IPS-18a (cell line): ENCODE measurements around the gene NR2F1-AS1.
A peak's percentile ranks its signal among the peaks of the same experiment; 100 is the strongest.

Experiments
- H3K27ac ChIP-seq: one replicate; pipeline ENCODE4 v1.5.1; 2013; ENCODE audit warnings: low read length
- H3K27me3 ChIP-seq: one replicate; pipeline ENCODE4 v1.6.1; 2013; ENCODE audit warnings: mild to moderate bottlenecking, low read length; ENCODE audit not compliant: control insufficient read depth, insufficient read depth
- H3K36me3 ChIP-seq: one replicate; pipeline ENCODE4 v1.6.1; 2013; ENCODE audit warnings: low read depth, low read length; ENCODE audit not compliant: control insufficient read depth
- H3K4me1 ChIP-seq: one replicate; pipeline ENCODE4 v1.6.1; 2013; ENCODE audit warnings: low read depth, low read length; ENCODE audit not compliant: control insufficient read depth
- H3K4me3 ChIP-seq: one replicate; pipeline ENCODE4 v1.5.1; 2013; ENCODE audit warnings: low read length
- H3K9ac ChIP-seq: one replicate; pipeline ENCODE4 v1.6.1; 2013; ENCODE audit warnings: mild to moderate bottlenecking, low read length, moderate library complexity
- H3K9me3 ChIP-seq: one replicate; pipeline ENCODE4 v1.6.1; 2013; ENCODE audit warnings: low read depth, low read length; ENCODE audit not compliant: control insufficient read depth

The NR2F1-AS1 gene

GRCh38 chr5:93585041-93585766 is 4.2 kb upstream of the NR2F1-AS1 start:
- H3K4me3 ChIP-seq: peak overlapping the region; percentile 43
- H3K9ac ChIP-seq: no peak overlapping the region
- H3K27me3 ChIP-seq: peaks cover 90% of the 10 kb centered on the region
- H3K9me3 ChIP-seq: no peaks in the 10 kb centered on the region
- H3K4me1 ChIP-seq: peaks cover 4% of the 10 kb centered on the region
- H3K36me3 ChIP-seq: no peaks in the 10 kb centered on the region
- H3K27ac ChIP-seq: no peak overlapping the region

DNA sequence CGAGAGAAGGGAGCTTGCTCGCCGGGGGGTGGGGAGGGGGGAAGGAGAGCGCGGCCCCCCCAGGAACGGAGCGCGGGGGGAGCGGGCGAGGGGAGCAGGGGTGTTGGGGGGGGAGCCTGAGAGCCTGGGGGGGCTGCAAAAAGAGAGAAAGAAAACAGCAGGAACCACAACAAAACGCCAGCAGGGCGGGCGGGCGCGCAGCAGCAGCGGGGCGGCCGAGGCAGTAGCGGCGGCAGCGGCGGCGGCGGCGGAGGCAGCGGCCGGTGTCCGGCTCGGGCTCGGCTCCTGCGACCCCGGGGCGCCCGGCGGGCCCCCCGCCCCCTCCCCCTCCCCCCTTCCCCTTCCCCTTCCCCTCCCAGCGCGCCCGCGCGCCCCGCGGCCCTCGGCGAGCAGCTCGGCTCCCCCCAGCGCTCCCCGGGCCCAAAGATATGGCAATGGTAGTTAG is 3.6 kb upstream of the NR2F1-AS1 start:
- Histone ChIP-seq H3K27ac (no peak overlapping the region), H3K9ac (no peak overlapping the region), H3K36me3 (no peaks in the 10 kb centered on the region), H3K9me3 (no peaks in the 10 kb centered on the region), H3K27me3 (peaks cover 90% of the 10 kb centered on the region), H3K4me3 (no peak overlapping the region), H3K4me1 (peaks cover 4% of the 10 kb centered on the region)

DNA sequence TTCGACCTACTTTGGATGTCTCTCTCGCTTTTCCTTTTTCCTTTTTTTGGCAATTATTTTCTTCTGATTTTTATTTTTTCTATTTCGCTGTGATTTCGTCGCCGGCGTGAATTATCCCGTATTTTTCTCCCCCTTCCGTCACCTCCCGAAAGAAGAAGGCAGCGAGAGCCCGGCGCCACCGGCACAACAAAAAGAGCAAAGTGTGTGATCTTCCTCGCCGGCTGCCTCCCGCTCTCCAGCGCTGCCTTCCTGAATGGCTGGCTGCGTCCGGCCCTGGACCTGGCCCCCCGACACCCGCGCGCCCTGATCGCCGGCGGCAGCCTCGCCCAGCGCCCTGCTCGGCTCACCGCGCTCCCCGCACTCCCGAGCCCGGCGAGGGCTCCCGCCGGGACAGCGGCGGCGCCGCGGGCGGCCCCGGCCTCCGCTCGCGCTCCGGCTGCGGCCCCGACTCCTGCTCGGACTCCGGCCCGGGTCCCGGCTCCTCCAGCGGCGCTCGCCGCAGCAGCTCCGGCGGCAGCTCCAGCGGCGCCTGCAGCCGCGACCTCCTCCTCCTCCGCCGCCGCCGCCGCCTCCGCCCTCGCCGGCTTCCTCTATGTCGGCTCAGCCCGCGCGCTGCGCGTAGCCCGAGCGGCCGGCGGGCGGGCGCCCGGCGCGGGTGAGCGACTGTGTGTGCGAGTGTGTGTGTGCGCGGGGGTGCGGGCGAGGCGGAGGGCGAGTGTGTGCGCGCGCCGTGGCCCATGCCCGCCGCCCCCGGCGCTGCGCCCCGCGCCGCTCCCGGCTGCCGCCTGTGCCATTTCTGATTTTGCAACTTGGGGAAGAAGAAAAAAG is 3.0 kb upstream of the NR2F1-AS1 start:
- Histone ChIP-seq H3K27me3 (peaks cover 90% of the 10 kb centered on the region), H3K4me3 (peak overlapping the region; percentile 45), H3K9me3 (no peaks in the 10 kb centered on the region), H3K27ac (no peak overlapping the region), H3K36me3 (no peaks in the 10 kb centered on the region), H3K4me1 (peaks cover 7% of the 10 kb centered on the region), H3K9ac (peak overlapping the region; percentile 22)

- peaks cover 13% of the 10 kb centered on the region for H3K4me1 ChIP-seq
- peak overlapping the region; percentile 22 for H3K9ac ChIP-seq
- H3K27ac ChIP-seq: no peak overlapping the region
- peak overlapping the region; percentile 45 for H3K4me3 ChIP-seq
- H3K9me3 ChIP-seq: no peaks in the 10 kb centered on the region
- H3K27me3 ChIP-seq: peaks cover 90% of the 10 kb centered on the region
- no peaks in the 10 kb centered on the region for H3K36me3 ChIP-seq
These were observed 2.4 kb upstream of the NR2F1-AS1 start for GRCh38 chr5:93583439-93583767.

DNA sequence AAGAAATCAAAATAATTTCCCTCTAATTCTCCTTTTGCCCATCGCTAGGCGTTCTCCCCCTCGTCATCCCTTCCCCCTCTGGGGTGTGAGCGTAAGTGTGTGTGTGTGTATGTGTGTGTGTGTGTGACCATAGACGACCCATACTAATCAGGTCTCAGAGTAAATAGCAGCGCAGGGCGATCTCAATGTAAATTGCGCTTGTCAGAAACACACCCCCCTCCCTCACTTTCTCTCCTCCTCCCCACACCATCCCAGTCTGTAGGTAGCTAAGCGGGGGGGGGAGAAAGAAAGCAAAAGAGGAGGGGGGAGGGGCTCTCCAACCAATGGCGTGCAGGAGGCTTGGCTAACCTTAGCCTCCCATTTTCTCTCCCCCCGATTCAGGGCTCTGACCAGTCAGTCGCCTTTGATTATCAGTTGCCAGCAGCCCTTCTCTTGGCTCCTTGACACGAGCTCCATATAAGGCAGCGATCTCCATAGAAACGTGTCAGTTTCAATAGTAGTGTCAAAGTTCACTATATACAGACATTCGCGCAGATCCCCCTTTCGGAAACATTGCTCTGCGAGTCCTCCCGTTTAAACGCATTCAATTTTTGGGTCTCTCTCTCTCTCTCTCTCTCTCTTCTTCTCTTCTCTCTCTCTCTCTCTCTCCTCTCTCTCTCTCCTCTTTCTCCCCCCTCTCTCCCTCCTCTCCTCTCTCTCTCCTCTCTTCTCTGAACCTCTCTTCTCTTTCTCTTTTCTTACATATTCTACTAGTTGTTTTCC is 1.8 kb upstream of the NR2F1-AS1 start, which contains the start of gene NR2F1:
Gene NR2F1 (plus strand): TSS at position 546 of the 762 bp plus-strand sequence. CDS start 1,802 bp downstream, outside the sequence.
- H3K4me3 ChIP-seq: peak within 1 kb of the TSS; percentile 45
- peaks cover 90% of the 10 kb centered on the region for H3K27me3 ChIP-seq
- no peaks in the 10 kb centered on the region for H3K36me3 ChIP-seq
- peaks cover 14% of the 10 kb centered on the region for H3K4me1 ChIP-seq
- H3K9me3 ChIP-seq: no peaks in the 10 kb centered on the region
- H3K9ac ChIP-seq: peak within 1 kb of the TSS; percentile 22
- H3K27ac ChIP-seq: no peak within 1 kb of the TSS

DNA sequence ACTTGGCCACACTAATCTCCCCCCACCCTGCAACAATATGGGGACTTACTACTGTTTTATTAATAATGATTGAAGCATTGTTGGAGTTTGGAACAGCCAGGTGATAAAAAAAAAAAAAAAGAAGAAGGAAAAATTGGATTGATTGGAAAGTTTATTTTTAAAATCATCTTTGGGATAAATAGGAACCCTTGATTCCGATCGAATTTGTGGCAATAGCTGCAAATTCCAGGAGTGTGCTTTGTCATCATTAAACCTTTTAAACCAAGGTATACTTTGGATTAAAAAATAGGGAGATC is 1.1 kb upstream of the NR2F1-AS1 start:
- peak overlapping the region; percentile 33 for H3K4me3 ChIP-seq
- H3K9ac ChIP-seq: no peak overlapping the region

DNA sequence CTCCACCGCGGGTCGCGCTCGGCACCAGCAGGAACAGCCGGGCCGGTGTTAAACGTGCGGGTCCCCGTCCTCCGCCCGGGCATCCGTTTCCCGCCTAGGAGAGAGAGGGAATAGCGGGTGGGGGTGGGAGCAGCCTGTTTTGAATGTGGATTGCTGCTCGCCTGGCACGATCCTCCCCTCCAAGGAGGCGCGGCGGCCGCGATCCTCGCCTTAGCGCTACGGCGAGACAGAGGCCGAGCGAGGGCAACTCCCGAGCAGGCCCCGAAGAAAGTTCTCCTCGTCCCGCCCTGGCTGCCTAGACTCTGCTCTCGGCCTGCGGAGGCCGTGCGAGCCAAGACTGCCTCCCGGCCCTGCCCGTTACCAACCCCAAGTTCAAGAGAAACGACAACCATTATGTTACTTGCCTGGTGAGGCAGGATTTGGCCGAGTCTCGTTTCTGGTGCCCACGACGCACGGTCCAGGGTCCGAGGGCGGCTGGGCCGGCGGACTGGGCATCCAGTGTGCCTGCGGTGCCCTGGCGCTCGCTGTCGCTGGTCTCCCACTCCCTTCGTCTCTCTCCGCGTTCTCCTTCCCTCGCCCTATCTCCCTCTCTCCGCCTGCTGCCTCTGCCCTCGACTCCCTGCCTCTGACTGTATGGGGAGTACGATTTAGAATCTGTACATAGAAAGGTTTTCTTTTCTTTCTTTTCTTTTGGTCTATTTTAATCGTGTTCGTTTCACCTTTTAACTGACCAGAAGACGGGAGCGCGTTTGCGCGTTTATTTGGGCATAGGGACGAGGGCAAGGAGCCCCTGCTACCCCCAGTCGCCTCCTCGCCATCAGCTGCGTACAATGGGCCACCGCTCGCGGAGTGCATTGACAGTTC is 724 bp downstream of the NR2F1-AS1 start:
- Histone ChIP-seq H3K4me1 (peaks cover 14% of the 10 kb centered on the region), H3K9ac (peak overlapping the region; percentile 10), H3K9me3 (no peaks in the 10 kb centered on the region), H3K4me3 (peak overlapping the region; percentile 59), H3K36me3 (no peaks in the 10 kb centered on the region), H3K27me3 (peaks cover 90% of the 10 kb centered on the region), H3K27ac (no peak overlapping the region)

More for the DNA sequence above, 1.1 kb upstream of the NR2F1-AS1 start:
- no peaks in the 10 kb centered on the region for H3K36me3 ChIP-seq
- H3K4me1 ChIP-seq: peaks cover 14% of the 10 kb centered on the region
- H3K9me3 ChIP-seq: no peaks in the 10 kb centered on the region
- H3K27ac ChIP-seq: no peak overlapping the region
- peaks cover 90% of the 10 kb centered on the region for H3K27me3 ChIP-seq

- Histone ChIP-seq H3K4me1 (peaks cover 14% of the 10 kb centered on the region), H3K9ac (peak overlapping the region; percentile 10), H3K36me3 (no peaks in the 10 kb centered on the region), H3K27me3 (peaks cover 92% of the 10 kb centered on the region), H3K9me3 (no peaks in the 10 kb centered on the region), H3K27ac (no peak overlapping the region), H3K4me3 (peak overlapping the region; percentile 59)
These were observed 1.3 kb downstream of the NR2F1-AS1 start for GRCh38 chr5:93579692-93580062.

DNA sequence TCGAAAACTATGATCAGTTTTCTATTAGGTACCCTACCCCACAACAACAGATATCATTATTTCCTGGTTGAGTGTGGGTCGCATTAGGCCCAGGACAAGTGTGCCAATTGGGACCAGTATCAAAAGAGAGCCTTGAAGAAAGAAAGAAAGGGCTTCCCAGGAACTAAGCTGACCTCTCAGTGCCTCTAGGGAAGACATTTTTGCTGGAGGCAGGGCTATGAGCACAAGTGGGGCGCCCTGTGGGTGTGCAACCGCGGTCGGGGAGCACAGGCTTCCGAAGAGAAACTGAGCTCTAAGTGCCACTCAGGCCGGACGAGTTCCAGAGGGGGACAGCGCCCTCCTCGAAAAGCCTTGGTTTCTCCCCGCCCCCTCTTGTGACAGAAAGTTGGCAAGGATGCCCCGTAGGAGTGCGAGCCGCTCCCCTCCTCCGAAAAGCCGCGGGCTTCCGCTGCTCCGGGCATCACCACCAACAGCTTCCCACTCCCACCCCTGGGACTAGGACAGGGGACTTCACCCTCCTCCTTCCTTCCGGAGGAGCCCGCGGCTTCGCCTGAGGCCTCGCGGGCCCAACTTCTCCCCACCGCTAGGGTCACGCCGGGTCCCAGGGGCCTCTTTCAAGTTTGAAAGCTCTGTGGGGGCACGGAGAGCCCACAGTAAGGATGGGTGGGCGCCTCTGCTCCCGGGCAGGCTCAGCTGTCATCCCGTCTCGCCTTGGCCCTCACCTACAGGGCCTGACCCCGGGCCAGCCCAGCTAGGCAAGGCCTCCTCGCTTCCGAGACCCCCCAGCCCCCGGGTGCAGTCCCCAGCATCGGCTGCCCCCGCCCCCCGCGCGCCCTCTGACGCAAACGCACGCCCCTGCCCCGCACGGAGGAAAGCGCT is 2.0 kb downstream of the NR2F1-AS1 start:
- H3K9me3 ChIP-seq: no peaks in the 10 kb centered on the region
- no peak overlapping the region for H3K9ac ChIP-seq
- H3K36me3 ChIP-seq: no peaks in the 10 kb centered on the region
- H3K27me3 ChIP-seq: peaks cover 99% of the 10 kb centered on the region
- peaks cover 14% of the 10 kb centered on the region for H3K4me1 ChIP-seq
- no peak overlapping the region for H3K27ac ChIP-seq
- H3K4me3 ChIP-seq: peak overlapping the region; percentile 59
